PC-3 (cell line): Measurements from ENCODE around the gene RPS18. TPM values are rescaled to one million over a fixed set of nuclear protein-coding genes. Genes with fewer than 3 reads are reported as not detected.
A peak's percentile ranks its signal among the peaks of the same experiment; 100 is the strongest.

Experiments
- ATAC-seq: fragments of 200-7000 bp; cut with Tn5 transposase; 2 replicates; pipeline ENCODE4 v1.9.1; 2020; ENCODE audit warnings: mild to moderate bottlenecking, moderate library complexity
- BruUV-seq: library from RNA; stranded (reverse); fragments of 400-500 nt; replicated peaks from 2 replicates; lab custom pipeline; 2021; lab: Mats Ljungman, UMichigan
- CTCF ChIA-PET: fragments of 300-600 bp; sonication (Branson Sonifier 250); formaldehyde crosslinking; loops from one replicate; lab custom pipeline; 2022; ENCODE audit warnings: antibody characterized with exemption; lab: Charles Lee
- POLR2A ChIA-PET: fragments of 300-600 bp; sonication (Branson Sonifier 250); formaldehyde crosslinking; loops from one replicate; lab custom pipeline; 2022; ENCODE audit warnings: antibody characterized with exemption; ENCODE audit not compliant: unreplicated experiment; lab: Charles Lee
- DNase-seq: peaks from one replicate; pipeline ENCODE4 v3.0.0-alpha.2; 2015
- H2AFZ ChIP-seq: fragments of 300-600 bp; sonication (generic); 2 replicates; pipeline ENCODE4 v1.6.0; 2016; ENCODE audit warnings: antibody characterized with exemption, low read length
- H3F3A ChIP-seq: fragments of 300-600 bp; sonication (generic); one replicate; pipeline ENCODE4 v1.6.0; 2017; ENCODE audit warnings: antibody characterized with exemption, low read length, control low read depth, mild to moderate bottlenecking; ENCODE audit not compliant: unreplicated experiment
- H3K27ac ChIP-seq: fragments of 300-600 bp; sonication (generic); 2 replicates; pipeline ENCODE4 v1.5.1; 2016; ENCODE audit warnings: mild to moderate bottlenecking, low read length
- H3K27me3 ChIP-seq: fragments of 300-600 bp; sonication (generic); 2 replicates; pipeline ENCODE4 v1.6.1; 2016; ENCODE audit warnings: low read length, mixed read lengths
- H3K36me3 ChIP-seq: fragments of 300-600 bp; sonication (generic); 2 replicates; pipeline ENCODE4 v1.6.1; 2016; ENCODE audit warnings: low read depth, mixed run types, low read length, mixed read lengths
- H3K4me1 ChIP-seq: fragments of 300-600 bp; sonication (generic); 2 replicates; pipeline ENCODE4 v1.5.1; 2016; ENCODE audit warnings: low read length; ENCODE audit not compliant: insufficient read depth
- H3K4me2 ChIP-seq: fragments of 300-600 bp; sonication (generic); 2 replicates; pipeline ENCODE4 v1.6.0; 2016; ENCODE audit warnings: low read length
- H3K4me3 ChIP-seq: fragments of 300-600 bp; sonication (generic); 2 replicates; pipeline ENCODE4 v1.5.1; 2016; ENCODE audit warnings: mild to moderate bottlenecking, low read length, mixed read lengths
- H3K79me2 ChIP-seq: fragments of 300-600 bp; sonication (generic); 2 replicates; pipeline ENCODE4 v1.6.1; 2017; ENCODE audit warnings: low read length, mixed read lengths
- H3K9ac ChIP-seq: fragments of 300-600 bp; sonication (generic); 2 replicates; pipeline ENCODE4 v1.6.0; 2016; ENCODE audit warnings: mild to moderate bottlenecking, low read length
- H3K9me2 ChIP-seq: fragments of 300-600 bp; sonication (generic); replicated peaks from 2 replicates; pipeline ENCODE4 v1.6.1; 2016; ENCODE audit warnings: mixed run types, low read length, mixed read lengths
- H3K9me3 ChIP-seq: fragments of 300-600 bp; sonication (generic); 2 replicates; pipeline ENCODE4 v1.6.1; 2016; ENCODE audit warnings: low read length, mixed read lengths
- H4K20me1 ChIP-seq: fragments of 300-600 bp; sonication (generic); 2 replicates; pipeline ENCODE4 v1.6.1; 2016; ENCODE audit warnings: low read length, mixed read lengths
- EZH2 ChIP-seq: fragments of 300-600 bp; sonication (generic); IDR thresholded peaks from one replicate; pipeline ENCODE4 v1.6.1; 2017; ENCODE audit warnings: antibody characterized with exemption, mild to moderate bottlenecking, low read length; ENCODE audit not compliant: unreplicated experiment
- EZH2phosphoT487 ChIP-seq: fragments of 300-600 bp; sonication (generic); IDR thresholded peaks from 2 replicates; pipeline ENCODE4 v1.6.1; 2018; ENCODE audit warnings: mild to moderate bottlenecking, antibody characterized with exemption, low read length, borderline replicate concordance
- intact Hi-C: fragments of 100-400 bp; cut with micrococcal nuclease; formaldehyde crosslinking; loops from 2 replicates; pipeline ENCODE4 v1.9.0; 2023
- total RNA-seq: library from RNA; depleted of rRNA; stranded (reverse); fragments of >200 nt; gene quantifications from 2 replicates; pipeline ENCODE4 v1.2.3, GENCODE V29; 2014
- TF ChIP-seq, protein P1 (sequence below): fragments of 300-600 bp; sonication (generic); conservative IDR thresholded peaks from 2 replicates; pipeline ENCODE4 v1.5.1; 2017; ENCODE audit warnings: antibody characterized with exemption, low read depth, mild to moderate bottlenecking, low read length

The RPS18 gene
- total RNA-seq, 1 experiment from 2014 or later: 3,161 TPM

DNA sequence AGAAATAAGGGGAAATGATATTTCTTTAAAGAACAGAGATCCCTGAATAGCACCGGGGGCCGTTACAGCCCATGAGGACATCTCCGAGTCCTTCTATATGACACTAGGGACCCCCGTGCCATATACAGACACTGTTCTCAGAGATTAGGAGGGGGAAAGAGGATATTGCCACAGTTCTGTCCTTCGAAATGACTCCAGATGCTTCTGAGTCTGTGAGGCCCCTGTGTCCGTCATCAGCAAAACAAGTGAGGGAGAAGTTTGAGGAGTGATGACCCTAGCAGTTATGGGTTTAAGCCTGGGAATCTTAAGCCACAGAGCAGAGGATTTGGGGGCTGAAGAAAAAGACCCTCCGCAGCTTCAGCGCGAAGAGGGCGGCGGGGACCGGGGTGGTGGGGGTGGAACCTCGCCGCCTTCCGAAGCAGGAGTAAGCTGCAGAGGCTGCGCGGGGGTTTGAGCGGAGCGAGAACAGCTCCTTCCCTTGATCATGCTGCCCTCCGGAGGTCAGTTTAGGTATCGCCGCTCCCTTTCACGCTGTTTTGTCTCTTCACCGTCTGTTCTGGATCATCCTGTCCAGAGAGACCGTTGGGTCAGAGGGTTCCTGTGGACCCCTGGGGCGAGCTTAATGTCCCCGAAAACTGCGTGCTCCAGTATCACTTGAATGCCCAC, 23.8 kb upstream of the RPS18 start:
- Histone ChIP-seq H3K4me2 (peak overlapping the region; percentile 89), H3K9me3 (no peaks in the 10 kb centered on the region), H3K27me3 (0 out of 2 replicates have a peak, but pooled peaks cover 5% of the 10 kb centered on the region), H4K20me1 (no peaks in the 10 kb centered on the region), H3K4me3 (peak overlapping the region; percentile 70), H3K27ac (peak overlapping the region; percentile 29), H3F3A (peaks cover 7% of the 10 kb centered on the region), H3K36me3 (no peaks in the 10 kb centered on the region), H3K9ac (peak overlapping the region; percentile 38; the same call in 1 of the 2 replicates), H2AFZ (peak overlapping the region; percentile 70), H3K4me1 (peaks cover 30% of the 10 kb centered on the region), H3K9me2 (no peaks in the 10 kb centered on the region), H3K79me2 (no peaks in the 10 kb centered on the region)
- TF ChIP-seq, protein P1, sequence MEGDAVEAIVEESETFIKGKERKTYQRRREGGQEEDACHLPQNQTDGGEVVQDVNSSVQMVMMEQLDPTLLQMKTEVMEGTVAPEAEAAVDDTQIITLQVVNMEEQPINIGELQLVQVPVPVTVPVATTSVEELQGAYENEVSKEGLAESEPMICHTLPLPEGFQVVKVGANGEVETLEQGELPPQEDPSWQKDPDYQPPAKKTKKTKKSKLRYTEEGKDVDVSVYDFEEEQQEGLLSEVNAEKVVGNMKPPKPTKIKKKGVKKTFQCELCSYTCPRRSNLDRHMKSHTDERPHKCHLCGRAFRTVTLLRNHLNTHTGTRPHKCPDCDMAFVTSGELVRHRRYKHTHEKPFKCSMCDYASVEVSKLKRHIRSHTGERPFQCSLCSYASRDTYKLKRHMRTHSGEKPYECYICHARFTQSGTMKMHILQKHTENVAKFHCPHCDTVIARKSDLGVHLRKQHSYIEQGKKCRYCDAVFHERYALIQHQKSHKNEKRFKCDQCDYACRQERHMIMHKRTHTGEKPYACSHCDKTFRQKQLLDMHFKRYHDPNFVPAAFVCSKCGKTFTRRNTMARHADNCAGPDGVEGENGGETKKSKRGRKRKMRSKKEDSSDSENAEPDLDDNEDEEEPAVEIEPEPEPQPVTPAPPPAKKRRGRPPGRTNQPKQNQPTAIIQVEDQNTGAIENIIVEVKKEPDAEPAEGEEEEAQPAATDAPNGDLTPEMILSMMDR: peak; percentile 83
- TF ChIP-seq EZH2: no peak
- CTCF ChIA-PET: interaction anchor here (0.6 to 1.3 kb wide), 5 partner anchors 42 to 257 kb away, joined by 3 to 7 read pairs (median 3); no protein-coding TSS in a partner anchor
- no TSS peak for BruUV-seq
- DNase-seq (peak; percentile 94), ATAC-seq (peak; percentile 45)
- POLR2A ChIA-PET: interaction anchor here (0.6 to 0.8 kb wide), 3 partner anchors 13 to 43 kb away, joined by 4 to 7 read pairs (median 6); partner anchors contain the start of genes B3GALT4 and HSD17B8
- intact Hi-C loops: loop anchor here (1.0 to 2.0 kb wide), 4 partner anchors 41 to 234 kb away; no protein-coding TSS in a partner anchor

DNA sequence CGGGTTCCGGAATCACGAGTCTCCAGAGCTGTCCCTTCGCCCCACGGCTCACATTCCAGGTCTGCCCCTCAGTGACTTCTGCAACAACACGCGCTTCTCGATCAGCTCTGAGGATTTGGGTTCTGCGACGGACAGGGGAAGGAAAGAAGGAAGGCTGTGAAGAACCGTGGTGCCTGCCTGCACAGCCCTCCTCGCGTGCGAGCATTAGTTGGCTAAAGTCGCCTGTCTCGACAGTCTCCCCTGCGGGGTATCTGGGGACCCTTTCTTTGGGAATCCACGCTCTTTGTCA, 23.3 kb upstream of the RPS18 start:
- peak overlapping the region; percentile 29 for H3K27ac ChIP-seq
- ChIA-PET POLR2A (interaction anchor here (0.6 to 0.8 kb wide), 3 partner anchors 12 to 44 kb away, joined by 4 to 7 read pairs (median 6); partner anchors contain the start of genes B3GALT4 and HSD17B8), CTCF (interaction anchor here (0.8 to 1.3 kb wide), 3 partner anchors 49 to 51 kb away, joined by 5 to 7 read pairs (median 5); no protein-coding TSS in a partner anchor)
- TF ChIP-seq EZH2phosphoT487 (no peak), EZH2 (no peak)
- TF ChIP-seq, protein P1: no peak
- no peaks in the 10 kb centered on the region for H4K20me1 ChIP-seq
- intact Hi-C loops: loop anchor here (1.0 to 2.0 kb wide), 4 partner anchors 42 to 234 kb away; no protein-coding TSS in a partner anchor
- H3K9me3 ChIP-seq: no peaks in the 10 kb centered on the region
- peak overlapping the region; percentile 38 for H3K9ac ChIP-seq
- peak overlapping the region; percentile 89 for H3K4me2 ChIP-seq
- DNase-seq (peak; percentile 40), ATAC-seq (peak; percentile 19)
- H3K27me3 ChIP-seq: no peaks in the 10 kb centered on the region
- H3K36me3 ChIP-seq: no peaks in the 10 kb centered on the region
- peaks cover 30% of the 10 kb centered on the region for H3K4me1 ChIP-seq
- peaks cover 7% of the 10 kb centered on the region for H3F3A ChIP-seq
- BruUV-seq: TSS peak; percentile 89
- H2AFZ ChIP-seq: peak overlapping the region; percentile 70
- no peaks in the 10 kb centered on the region for H3K79me2 ChIP-seq
- H3K4me3 ChIP-seq: peak overlapping the region; percentile 70
- H3K9me2 ChIP-seq: no peaks in the 10 kb centered on the region
